ENCODE results near the gene ZNF385A. TPM values are rescaled to one million over a fixed set of nuclear protein-coding genes. Genes with fewer than 3 reads are reported as not detected.
A peak's percentile ranks its signal among the peaks of the same experiment; 100 is the strongest.

Gene ZNF385A, protein sequence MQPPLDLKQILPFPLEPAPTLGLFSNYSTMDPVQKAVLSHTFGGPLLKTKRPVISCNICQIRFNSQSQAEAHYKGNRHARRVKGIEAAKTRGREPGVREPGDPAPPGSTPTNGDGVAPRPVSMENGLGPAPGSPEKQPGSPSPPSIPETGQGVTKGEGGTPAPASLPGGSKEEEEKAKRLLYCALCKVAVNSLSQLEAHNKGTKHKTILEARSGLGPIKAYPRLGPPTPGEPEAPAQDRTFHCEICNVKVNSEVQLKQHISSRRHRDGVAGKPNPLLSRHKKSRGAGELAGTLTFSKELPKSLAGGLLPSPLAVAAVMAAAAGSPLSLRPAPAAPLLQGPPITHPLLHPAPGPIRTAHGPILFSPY
- total RNA-seq (2014; rRNA removed; shearing (Covaris generic)) = 0.24 and 1.3 TPM in 2 replicates

DNA sequence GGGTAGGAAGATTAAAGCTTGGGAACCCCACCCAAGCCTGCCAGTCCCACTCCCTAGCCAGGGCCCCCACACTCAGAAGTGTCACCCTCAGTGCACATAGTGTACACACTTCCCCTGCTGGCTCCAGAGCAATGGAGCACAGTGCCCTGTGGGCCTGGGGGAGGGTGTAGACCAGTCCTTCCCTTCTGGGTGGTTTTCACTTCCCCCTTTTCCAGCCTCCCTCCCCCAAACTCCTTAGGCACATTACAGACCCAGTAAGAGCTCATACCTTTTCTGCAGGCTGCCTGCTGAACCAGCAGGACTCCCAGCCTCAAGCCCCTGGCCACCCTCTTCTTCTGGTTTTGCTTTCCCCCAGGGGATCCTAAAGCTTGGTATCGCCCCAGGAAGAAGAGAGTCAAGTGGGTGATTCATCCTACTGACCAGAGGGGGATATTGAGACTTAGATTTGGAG, at the start of gene ZNF385A:
ZNF385A (minus strand) TSS at position 143 of the 451 bp plus-strand sequence. CDS start 219 bp downstream, outside the sequence.
- DNase-seq (ENCODE audit: low read depth) = no peak

DNA sequence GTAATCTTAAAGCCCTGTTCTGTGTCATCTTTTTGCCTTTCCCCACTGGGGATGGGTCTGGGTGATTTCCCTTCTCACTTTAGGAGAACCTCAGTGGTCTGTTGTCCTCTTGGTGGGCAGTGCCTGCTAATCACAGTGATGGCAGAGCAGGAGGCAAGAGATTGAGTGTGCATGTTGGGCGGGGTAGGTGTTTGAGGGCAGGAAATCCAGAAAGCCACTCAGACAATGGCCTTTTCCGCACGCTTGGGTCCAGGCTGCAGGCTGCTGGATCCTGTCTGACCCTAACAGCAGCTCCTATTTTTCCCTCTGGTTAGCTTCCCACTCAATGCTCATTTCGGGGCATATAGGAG, 48.3 kb upstream of the ZNF385A start:
- DNase-seq (ENCODE audit: low read depth) = no peak

DNA sequence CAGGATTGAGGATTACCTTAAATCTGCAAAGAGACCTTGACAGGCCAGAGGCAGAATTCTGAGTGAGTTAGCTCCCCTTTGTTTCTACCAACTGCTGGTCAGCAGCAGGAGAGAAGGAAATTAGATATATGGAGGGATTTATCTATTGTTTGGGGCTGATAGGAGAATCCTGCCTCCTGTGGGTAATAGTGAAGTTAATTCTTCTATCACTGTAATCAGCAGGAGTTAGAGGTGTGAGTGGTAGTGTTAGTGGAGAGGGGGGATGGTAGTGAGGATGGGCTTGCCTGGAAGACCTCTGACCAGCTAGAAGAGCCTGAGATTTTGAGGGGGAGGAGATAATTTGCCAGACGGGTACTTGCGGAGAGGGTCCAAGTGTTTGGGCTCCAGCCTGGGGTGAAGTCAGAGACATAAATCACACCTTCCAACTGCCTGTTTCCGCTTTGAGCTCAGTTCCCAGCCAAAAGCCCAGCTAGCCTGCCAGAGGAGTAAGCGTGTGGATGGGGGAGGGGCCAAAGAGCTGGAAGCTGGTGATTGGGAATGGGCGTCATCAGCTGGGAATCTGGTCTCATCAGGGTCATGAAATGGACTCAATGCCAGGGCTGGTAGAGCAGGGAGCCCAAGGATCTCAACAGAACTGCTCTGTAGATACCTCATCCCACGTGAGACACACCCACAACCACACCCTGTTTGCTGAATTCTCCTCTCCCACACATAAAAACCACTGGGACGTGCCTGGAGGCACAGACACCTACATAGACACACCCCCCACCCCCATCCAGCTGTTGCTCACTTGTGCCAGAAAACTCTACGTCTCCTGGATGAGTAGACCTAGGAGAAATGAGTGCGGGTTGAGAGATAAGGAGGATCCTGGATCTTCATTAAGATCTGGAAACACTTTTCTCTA, 47.6 kb upstream of the ZNF385A start:
- peak; percentile 88 for DNase-seq (ENCODE audit: low read depth)

DNA sequence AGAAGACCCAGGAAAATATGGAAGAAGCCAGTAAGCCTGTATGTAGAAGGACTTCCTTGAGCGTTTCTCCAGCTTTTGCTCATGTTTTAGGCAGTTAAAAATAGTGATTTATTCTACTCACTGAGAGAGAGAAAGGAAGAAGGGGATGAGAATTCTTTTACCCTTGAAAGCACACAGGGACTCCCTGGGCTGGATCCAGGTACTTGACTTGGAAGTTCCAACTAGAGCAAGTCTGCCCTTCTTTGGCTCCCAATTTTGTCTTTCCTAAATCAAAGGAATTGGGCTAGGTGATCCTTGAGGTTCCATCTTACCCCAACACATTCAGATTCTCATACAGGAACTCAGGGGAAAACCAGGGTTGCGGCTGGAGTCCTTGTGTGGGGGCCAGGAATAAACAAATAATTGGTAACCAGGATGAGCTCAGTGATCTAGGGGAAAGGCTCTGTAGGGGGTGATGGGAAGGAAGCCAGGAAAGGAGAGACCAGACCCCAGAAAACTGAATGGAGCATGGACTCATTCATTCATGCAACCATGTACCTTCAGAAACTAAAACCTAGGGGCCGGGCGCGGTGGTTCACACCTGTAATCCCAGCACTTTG, 46.0 kb upstream of the ZNF385A start:
- DNase-seq (ENCODE audit: low read depth) = no peak

DNA sequence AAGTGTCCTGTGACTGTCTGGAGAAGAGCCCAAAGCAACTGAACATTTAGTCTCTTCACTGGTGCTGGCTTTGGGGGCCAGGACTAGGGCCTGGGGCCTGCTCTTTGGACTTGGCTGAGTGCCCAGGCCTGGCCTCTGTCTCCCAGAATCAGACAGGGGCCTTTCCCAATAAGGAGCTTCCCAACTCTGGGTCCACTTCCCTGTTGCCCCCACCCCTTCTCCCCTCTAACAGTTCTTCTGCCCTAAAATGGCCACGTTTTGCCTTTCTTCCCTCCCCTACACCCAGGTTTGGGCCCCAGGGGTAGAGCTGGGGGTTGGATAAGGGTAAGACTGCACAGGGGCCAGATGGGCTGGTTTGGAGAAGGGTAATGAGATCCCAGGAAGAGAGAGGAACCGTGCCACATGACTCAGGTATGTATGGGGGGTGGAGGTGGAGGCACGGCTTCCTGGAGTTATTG, 44.5 kb upstream of the ZNF385A start:
- no peak for DNase-seq (ENCODE audit: low read depth)

DNA sequence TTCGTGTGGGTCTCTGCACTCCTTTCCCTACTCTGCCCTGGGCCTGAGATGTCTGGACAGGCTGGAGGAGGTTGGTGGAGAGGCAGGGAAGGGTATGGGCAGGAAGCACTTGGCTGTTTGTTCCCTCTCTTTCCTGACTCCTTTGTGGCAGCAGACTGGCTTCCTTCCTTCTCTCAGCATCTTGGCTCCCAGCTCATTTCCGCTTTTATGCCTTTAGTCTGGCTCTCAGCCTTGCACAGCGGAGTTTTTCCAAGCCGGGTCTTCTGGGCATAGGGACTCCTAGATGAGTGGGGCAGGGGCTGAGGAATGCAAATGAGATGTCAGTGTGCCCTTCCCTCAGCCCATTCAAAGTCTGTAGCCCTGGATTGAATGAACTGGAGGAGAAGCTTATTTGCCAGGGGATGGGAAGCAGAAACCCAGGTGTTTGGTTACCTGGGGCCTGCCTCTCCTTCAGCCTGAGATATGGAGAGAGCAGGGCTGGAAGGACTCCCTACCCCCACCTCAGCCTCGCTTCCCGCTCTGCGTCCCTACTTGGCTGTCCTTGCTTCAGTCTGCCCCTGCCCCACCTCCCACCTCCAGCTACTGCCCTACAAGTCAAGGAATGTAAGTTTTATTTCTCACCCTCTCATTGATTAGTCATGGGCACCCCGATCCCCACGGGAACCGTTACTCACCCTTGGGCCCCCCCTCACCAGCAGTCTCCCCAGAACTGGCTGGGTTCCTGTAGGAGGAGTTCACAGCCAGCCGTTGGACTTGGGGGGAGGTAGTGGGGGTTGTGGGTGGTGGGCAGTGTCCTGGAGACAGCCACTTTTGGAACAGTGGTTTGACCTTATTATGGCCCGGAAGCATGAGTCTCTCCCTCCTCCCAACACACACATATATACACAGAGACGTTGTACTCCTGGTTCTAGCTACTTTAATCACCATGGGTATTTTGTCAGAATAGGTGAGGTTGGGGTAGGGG, 43.8 kb upstream of the ZNF385A start:
- peak; percentile 79 for DNase-seq (ENCODE audit: low read depth)

DNA sequence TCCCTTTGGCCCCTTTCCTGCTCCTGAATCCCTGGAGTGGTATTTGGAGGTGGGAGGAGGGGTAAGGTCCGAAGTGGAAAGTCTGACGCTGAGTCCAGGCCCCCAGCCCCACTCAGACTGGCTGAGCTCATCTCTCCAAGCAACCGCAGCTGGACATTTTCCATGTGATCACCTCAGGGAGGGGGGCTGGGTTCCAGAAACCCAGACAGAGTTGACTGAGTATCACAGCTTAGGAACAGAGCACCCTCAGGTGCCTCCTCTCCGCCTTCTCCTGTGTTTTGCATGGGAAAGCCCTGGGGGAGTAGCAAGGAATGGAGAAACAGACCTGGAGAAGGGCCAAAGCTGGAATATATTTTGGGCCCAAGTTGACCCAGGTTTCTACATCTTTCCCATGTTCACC, 42.6 kb upstream of the ZNF385A start:
- DNase-seq (ENCODE audit: low read depth) = no peak

DNA sequence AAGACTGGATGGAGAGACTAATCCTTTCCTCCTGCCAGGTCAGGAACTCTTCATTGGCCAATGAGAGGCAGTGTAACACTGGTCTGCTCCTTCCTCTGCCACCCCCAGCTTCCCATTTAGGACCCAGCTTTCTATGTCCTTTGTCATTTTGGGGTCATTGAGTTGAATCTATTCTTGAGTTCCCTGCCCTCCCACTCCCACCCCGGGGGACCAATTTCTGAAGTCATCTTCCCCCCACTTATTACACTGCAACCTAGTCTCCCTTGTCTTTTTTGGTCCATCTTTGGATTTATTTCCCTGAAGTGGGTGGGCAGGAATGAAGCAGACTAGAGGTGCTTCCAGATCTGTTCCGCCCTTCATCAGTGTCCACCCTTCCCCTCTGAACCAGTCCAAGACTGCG, 42.2 kb upstream of the ZNF385A start:
- DNase-seq (ENCODE audit: low read depth) = no peak

DNA sequence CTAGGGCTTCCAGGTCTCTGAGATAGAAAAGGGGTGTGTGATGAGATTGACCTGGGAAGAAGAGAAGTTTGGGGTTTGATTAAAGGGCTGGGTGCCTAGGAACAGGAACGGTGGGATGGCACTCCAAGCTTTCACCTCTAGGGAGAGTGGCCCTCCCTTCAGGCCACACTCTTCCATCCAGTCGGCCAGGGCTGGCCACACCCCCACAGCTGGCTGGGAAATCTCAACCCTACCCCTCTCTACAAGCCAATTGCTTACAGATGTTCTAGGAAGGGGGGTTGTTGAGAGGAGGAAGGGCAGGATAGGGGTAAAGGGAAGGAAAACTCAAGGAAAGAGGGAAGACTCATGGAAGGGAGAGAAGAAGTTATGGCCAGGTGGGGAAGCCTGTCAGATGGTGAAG, 41.2 kb upstream of the ZNF385A start:
- peak; percentile 36 for DNase-seq (ENCODE audit: low read depth)

DNA sequence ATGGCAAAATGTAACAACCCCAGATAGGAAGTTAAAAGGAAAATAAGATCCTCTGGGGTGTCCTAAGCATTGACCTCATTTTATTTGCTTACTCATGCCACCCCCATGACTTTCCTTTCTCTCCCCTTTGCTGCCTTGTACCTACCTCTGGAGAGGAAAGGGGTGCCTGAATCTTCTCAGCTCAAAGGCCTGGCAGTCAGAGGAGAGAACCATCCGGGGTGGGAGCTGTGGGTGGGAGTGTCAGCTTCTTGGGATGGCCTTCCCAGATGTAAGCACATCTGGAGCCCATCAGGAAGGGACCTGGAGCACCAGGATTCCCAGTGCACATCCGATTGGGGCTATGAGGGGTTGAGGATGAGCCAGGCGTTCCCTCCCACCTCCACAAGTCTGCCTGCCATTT, 39.7 kb upstream of the ZNF385A start:
- no peak for DNase-seq (ENCODE audit: low read depth)

DNA sequence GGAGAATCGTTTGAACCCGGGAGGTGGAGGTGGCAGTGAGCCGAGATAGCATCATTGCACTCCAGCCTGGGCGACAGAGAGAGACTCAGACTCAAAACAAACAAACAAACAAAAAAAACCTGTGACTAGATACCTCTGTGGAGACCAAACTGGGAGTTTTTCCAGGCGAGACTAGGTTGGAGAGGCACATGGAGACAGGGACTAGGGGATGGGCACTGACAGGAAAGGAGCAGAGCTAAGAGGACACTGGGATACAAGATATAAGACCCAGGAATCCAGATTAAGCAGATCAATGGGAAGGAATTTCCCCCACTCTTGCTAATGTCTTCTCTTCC, 39.2 kb upstream of the ZNF385A start:
- no peak for DNase-seq (ENCODE audit: low read depth)

DNA sequence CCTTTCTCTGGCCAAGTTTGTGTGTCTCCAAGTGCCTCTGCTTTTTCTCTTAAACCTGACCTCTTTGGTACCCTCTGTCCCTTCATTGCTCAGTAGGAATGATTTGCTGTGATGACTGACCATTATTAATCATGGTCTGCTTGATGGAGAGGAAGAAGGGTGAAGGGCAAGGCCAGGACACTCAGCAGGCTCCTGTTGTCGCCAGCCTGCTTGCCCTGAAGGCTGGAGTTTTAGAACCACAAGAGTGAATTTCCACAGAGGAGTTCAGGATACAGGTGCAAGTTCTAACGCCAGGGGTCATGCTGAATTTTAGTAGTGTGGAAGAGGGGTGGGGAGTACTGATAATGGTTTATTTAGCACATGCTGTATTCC, 37.3 kb upstream of the ZNF385A start:
- DNase-seq (ENCODE audit: low read depth) = peak; percentile 48

DNA sequence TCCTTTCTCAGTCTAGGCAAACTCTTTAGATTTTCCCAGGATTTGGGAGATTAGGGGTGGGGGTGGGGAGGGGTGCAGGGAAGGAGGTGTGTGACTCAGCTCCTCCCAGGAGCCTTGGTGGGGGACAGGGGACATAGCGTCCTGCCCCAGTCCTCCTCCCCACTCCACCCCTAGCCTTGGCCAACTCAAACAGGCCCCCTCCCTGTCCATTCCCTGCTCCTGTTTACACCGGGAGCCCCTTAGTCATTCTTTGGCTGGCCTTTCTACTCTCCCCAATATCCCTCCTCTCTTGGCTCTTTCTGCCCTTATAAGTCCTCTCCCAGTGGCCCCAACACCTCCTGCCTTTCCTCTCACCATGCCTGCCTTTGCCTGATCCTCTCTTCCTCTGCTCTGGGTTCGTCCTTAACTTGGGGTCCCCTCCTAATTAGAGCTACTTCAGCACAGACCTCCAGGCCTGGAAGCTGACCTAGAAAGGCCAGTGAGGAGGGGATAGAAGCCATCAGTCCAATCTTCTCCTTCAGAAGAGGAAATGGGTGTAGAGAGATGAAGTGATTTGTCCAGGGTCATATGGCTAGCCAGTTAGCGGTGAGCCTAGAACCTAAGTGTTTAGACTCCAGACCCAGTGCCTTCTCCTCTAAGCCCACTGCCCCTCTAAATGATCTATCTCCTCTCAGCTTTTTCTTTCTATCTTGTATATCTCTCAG, 36.8 kb upstream of the ZNF385A start:
- peak; percentile 73 for DNase-seq (ENCODE audit: low read depth)

DNA sequence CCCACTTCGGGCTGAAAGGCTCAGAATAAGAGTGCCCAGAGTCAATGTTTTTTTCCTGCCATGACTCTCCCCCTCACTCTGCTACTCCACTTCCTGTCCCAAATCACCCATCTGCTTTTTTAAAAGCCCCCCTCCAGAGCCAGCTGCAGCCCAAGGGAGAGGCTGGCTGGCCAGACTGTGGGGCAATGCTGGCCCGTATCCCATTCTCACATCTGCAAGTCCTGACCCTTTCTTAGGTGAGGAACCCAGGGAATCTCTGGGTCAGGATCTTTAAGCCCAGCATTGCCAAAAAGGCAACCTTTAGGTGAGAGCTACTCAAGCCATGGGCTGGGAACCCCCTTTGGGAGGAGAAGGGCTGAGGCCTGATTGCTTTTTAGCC, 36.2 kb upstream of the ZNF385A start:
- peak; percentile 71 for DNase-seq (ENCODE audit: low read depth)

DNA sequence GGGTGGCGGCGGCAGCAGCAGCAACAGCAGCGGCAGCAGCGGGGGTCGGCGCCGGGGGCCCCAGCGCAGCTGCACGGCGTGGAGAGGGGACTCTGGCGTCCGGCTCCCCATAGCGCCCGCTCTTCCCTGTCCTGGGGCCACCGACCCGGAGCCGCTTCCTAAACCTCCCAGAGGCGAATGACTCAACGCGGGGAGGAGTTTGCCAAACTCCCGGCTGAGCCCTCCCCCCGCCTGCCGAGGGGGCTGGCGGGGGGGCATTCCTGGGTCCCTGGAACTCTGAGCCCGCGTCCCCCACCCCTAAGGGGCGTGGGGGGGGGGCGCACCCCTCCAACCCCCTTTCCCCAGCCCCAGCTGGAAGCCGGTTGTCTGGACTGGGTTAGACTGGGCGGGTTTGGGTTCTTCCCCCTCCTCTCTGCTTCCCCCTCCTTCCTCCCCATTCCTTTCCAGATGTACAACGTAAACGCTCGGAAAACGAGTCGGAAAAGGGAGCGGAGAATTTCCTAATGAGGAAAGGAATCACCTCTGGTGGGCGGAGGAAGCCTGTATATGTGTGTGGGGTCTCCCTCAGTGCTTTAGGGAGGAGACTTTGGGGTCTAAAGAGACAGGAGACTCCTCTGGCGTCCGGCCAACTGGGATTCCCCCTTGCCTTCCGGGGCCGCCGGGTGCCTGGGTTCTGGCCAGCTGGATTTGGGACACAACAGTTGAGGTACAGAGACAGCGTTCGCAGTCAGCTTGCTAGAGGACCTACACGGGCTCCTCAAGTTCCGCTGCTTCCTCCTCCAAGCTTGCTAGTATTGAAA, 34.8 kb upstream of the ZNF385A start, which contains the start of gene ITGA5:
ITGA5 (minus strand) TSS at position 179 of the 800 bp plus-strand sequence; CDS start at position 111, 68 bp downstream.
- DNase-seq (ENCODE audit: low read depth) = peak; percentile 75

DNA sequence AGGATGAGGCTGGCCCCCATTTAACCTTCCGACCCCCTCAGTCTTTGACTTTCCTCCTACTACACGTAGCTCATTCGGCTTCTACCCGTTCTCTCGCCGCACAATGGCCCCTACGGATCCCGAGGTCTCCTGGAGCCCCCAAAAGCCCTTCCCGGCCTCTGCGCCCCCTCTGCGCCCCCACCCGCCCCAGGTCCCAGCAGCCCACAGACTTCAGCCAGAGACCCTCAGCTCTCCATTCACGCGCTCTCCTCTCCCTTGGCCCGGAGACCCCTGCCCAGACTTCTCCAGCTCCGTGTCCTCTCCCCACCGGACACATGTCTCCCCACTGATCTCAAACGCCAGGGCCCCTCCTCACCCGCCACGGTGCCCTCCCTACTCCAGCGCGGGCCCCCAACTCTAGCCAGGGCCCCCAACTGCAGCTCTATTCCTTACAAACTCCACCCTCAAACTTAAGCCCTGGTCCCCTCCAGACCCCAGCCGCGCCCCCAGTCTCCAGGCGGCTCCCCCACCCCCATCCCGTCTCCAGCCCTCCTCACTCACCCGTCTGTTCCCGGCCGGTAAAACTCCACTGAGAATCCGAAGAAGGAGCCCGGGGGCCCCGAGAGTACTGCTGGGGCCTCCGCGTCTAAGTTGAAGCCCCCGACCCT, 34.0 kb upstream of the ZNF385A start:
- no peak for DNase-seq (ENCODE audit: low read depth)

DNA sequence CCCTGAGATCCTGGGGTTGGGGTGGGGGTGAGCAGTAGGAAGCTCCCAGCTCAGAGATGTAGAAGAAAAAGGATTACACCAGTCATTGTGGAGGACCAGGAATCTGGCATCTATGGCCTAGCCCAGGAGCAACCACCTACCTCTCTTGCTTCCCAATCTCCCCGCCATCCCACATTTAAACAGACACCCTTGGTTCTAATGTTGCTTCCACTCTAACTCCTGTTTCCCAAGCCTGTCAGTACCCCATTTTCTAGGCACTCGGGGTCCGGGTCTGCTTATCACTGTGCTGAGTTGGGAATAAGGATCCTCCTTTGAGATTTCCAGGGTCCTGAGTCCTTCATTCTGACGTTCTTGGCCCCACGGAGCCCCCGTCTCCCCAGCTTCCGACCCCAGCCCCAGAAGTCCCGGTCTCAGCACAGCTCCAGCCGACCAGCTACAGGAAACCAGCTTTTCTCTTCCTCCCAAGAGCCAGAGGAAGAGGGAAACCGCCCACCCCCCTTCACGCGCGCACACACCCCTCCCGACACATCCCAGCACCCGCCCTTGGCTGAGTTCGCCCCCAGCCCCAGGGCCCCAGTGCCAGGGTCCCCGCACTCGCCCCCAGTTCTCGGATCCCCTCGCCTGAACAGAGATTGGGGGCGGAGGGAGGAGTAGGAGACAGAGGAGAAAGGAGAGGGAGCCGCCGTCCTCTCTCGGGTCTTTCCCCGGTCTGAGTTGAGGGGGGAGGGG, 33.3 kb upstream of the ZNF385A start:
- no peak for DNase-seq (ENCODE audit: low read depth)
